CD4-positive, alpha-beta T cell treated with Interleukin-10 for 1 hour (primary cell): ENCODE measurements around the gene SMARCB1.

Experiments
- DNase-seq: peaks from one replicate; pipeline ENCODE4 v3.0.0-alpha.2; 2020

The SMARCB1 gene

DNA sequence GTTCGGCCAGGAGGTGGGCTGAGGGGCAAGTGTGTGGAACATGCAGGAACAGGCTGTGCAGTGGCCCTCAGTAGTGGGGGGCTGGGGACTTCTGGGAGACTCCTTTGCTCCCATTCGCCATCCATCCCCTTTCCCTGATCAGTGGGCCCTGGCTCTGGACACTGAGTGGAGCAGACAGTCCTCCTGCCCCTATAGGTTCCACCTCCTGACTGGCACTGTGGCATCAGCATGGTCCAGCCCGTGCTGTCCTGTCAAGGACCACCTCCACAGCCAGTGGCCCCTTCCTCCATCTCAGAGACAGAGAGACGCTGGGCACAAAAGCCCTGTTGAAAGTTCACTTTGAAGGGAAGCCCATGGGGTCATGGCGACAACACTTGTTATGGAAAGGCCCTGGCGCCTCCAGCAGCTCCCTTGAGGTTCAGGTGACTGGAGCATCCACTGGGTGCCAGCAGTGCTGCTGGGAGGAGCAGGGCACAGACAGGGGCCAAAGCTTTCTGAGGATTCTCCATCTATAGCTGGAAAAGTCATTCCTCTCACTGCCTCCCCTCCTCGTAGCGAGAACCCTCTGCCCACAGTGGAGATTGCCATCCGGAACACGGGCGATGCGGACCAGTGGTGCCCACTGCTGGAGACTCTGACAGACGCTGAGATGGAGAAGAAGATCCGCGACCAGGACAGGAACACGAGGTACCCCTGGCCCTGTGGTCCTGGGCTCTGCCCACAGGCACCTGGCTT lies 46.4 kb downstream of the SMARCB1 start:
- DNase-seq = no peak

GRCh38 chr22:23833911-23834317 lies 47.1 kb downstream of the SMARCB1 start:
- no peak for DNase-seq

DNA sequence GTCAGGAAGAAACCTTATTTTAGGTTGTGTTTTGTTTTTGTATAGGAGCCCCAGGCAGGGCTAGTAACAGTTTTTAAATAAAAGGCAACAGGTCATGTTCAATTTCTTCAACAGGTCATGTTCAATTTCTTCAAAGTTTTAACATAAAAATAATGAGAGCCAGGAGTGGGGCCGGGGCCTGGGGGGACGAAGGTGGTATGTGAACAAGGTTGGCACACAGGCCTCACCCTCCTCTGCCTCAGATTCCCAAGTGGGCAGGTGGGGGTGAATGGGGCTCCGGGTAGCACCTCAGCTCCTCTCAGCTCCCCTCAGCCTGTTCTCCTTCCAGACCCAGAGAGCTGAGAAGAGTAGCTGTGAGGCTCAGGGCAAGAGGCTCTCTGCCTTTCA lies 47.6 kb downstream of the SMARCB1 start:
- no peak for DNase-seq

GRCh38 chr22:23834793-23835483 lies 48.2 kb downstream of the SMARCB1 start:
- DNase-seq = no peak

- no peak for DNase-seq
Measured at GRCh38 chr22:23835484-23836144, 48.8 kb downstream of the SMARCB1 start.

DNA sequence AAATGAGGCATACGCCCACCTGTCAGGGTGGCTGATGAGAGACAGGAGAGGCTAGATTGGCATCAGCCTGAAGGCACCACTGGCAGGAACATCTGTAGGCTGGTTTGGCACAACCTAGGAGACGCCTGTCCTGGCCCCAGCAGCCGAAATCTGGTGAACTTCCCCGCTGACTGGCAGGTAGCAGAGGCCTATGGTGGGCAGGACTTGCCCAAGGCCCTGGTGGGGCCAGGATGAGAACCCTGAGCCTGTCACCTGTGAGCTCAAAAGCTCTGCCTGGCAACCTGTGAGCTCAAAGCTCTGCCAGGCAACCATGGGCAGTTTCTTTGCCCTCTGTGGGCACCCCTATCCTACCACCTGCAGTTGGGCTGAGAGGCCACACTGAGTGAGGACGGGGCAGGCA lies 49.5 kb downstream of the SMARCB1 start:
- DNase-seq = no peak

DNA sequence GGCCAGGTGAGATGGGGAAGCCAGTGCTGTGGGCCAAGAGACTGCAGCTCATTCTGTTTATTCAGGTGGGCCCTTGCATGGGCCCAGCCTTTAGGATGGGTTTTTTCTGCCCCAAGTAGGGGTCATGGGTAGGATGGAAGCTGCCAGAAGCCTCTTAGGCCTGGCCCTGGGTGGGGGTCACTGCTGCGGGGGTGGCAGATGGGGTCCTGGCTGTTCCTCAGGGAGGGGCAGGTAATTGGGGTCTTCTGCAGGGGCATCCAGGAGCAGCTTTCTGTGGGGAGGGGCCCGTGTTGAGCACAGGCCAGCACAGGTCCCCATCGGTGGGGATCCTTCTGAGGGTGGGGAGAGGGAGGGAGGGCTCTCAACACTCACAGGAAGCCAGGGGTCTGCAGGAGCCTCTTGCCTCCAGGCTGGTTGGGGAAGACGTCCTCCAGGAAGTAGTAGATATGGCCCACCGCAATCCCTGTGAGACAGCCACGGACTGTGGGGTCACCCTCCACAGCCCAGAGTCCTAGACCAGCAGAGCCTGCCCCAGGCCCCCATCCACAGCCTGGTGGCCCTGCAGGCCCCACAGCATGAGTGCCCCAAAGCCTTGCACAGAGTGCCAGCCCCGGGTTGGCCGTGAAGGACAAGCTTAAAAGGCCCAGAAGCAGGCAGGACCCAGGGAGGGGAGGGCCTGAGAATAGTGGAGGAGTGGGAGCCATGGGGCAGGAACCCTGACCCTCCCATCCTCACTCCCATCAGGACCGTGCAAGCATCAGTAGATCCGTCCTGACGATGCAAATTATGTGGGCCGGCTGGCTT lies 50.1 kb downstream of the SMARCB1 start:
- DNase-seq = no peak

DNA sequence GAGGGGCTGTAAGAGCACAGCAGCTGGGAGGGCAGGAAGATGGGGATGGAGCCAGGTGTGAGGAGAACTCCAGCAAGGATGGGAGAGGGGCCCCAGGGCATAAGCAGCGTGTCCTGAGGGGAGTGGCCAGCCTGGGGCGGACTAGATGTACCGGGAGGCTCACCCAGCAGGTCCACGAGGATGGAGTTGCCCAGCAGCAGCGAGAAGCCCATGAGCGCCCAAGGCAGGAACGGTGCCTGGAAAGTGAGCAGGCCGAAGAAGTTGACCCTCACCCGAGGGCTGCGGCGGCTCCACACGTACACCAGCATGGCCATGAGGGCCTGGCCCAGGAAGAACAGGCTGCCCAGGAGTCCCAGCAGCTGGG lies 50.7 kb downstream of the SMARCB1 start:
- DNase-seq = no peak

DNA sequence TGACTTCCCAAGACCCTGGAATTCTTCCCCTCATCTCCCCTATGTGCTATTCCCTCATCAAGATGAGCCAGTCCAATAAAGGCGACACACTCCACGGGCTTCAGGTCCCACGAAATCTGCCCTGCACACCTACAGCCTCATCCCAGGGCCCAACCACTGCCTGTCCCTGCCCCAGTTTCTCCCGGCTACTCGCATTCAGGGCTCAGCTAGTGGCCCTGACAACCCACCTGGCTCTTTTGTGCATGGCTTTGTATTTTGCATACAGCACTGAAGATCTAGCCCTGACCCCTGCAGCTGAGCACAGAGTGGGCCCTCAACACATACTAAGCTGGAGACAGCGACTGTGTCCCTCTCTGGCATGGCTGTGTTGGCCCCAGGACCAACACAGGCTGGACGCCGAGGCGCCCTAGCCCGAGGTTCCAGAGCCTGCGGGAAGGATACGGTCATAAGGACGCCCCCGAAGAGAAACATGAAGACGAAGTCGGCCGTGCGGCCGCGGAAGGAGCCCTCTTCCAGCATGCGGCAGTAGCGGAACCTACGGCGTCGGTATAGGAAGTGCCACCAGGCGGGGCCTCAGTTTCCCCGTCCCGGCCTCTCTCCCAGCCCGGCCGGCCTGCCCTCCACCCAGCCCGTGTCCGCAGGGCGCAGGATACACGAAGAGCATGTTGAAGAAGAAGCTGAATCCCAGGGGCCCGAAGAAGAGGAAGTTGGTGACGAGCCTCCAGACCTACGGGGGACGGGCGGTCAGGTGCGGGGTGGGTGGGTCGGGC lies 51.3 kb downstream of the SMARCB1 start:
- DNase-seq = no peak

- peak; percentile 98 for DNase-seq
Measured at GRCh38 chr22:23838681-23839468, 52.1 kb downstream of the SMARCB1 start, which contains the start of gene DERL3. TSS of gene DERL3 (minus strand) at chr22:23839006. CDS start at chr22:23838987, 19 bp downstream.

DNA sequence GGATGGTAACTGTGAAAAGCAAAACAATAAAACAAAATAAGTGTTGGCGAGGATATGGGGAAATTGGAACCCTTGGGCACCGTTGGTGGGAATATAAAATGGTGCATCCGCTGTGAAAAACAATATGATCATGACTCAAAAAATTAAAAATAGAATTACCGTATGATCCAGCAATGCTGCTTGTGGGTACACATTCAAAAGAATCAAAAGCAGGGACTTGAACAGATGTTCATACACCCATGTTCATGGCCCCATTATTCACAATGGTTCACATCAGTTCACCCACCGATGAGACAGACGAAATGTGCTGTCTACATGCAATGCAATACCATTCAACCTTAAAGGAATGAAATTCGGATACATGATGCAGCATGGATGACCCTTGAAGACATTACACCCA lies 53.3 kb downstream of the SMARCB1 start:
- DNase-seq = no peak

DNA sequence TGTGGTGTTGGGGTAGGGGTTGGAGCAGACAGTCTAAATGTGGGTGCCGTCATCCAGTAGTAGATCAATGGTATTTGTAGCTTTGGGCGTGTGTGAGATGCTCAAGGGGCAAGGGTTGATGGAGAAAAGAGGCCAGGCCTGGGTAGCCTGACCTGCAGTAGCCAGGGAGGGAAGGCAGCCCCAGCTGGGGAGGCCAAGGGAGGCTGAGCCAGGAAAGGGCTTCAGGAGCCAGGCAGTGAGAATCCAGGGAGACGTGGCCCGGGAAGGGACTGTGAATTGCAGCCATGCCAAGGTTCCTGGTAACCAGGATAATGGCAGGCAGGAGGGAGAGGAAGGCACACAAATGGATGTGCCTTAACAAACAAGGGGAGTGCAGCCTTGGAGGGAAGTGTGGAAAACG lies 54.5 kb downstream of the SMARCB1 start:
- no peak for DNase-seq

- no peak for DNase-seq
Measured at GRCh38 chr22:23841736-23842445, 55.1 kb downstream of the SMARCB1 start.

- DNase-seq = no peak
Measured at GRCh38 chr22:23842599-23842998, 55.8 kb downstream of the SMARCB1 start.

- DNase-seq = no peak
Measured at GRCh38 chr22:23844739-23845202, 58.0 kb downstream of the SMARCB1 start.

GRCh38 chr22:23845265-23846080 lies 58.7 kb downstream of the SMARCB1 start:
- DNase-seq = no peak

DNA sequence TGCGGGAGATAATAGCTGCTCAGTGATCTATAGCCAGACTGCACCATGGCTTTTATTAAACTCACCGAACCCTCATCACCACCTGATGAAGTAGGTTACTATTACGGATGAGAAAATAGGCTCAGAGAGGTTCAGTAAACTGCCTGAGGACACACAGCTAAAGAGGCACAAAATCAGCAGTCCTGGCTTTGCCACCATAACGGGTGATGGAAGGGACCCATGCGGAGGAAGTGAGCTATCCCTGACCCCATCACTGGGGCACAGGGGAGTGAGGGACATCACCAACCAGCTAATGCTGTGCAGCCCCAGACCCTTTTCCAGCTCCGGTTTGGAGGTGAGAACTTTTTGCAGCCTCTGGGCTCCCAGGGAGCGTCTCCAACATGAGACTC lies 59.3 kb downstream of the SMARCB1 start:
- DNase-seq = no peak

- no peak for DNase-seq
Measured at GRCh38 chr22:23847310-23847920, 60.6 kb downstream of the SMARCB1 start.
